ENCODE measurements around the gene TRAPPC2L.

Gene TRAPPC2L

DNA sequence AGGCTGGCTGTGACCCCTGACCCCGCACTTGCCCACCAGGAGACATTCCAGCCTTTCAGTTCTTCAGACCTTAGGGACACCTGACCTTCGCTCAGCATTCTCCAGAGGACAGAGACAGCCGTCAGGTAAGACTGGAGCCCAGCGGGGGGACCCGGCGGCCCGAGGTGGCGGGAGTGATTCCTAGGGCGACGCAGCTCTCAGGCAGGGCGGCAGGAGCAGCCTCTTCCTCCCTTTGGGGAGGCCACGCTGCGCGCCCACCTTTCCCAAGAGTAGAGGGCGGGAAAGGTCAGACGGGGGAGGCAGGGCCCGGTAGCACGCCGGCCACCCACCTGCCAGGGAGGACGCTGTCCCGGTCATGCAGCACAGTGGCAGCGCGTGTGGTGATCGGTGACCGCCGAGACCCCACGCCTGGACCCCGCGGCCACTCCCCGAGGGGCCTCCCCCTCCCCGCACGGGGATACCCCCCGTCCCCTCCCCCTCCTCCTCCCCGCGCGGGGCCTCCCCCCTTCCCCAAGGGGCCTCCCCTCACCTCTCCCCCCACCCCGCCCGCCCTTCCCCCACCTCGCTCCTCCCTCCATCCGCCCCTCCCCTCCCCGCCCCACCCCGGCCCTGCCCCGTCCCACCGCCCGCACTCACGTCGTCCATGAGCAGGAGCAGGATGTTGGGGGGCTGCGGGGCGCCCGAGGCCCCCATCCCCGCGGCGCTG lies 652 bp upstream of the TRAPPC2L start:
- DNase-seq, result peak; percentile 44
- Mint-ChIP-seq H3K27me3 (ENCODE audit: low read depth, poor library complexity) (no peaks in the 10 kb centered on the region), H3K27ac (no peak overlapping the region), H3K36me3 (ENCODE audit: low read depth) (peaks cover 14% of the 10 kb centered on the region), H3K4me1 (peaks cover 26% of the 10 kb centered on the region), H3K9me3 (no peaks in the 10 kb centered on the region), H3K4me3 (peak overlapping the region; percentile 79)
- TF ChIP-seq, protein P1, sequence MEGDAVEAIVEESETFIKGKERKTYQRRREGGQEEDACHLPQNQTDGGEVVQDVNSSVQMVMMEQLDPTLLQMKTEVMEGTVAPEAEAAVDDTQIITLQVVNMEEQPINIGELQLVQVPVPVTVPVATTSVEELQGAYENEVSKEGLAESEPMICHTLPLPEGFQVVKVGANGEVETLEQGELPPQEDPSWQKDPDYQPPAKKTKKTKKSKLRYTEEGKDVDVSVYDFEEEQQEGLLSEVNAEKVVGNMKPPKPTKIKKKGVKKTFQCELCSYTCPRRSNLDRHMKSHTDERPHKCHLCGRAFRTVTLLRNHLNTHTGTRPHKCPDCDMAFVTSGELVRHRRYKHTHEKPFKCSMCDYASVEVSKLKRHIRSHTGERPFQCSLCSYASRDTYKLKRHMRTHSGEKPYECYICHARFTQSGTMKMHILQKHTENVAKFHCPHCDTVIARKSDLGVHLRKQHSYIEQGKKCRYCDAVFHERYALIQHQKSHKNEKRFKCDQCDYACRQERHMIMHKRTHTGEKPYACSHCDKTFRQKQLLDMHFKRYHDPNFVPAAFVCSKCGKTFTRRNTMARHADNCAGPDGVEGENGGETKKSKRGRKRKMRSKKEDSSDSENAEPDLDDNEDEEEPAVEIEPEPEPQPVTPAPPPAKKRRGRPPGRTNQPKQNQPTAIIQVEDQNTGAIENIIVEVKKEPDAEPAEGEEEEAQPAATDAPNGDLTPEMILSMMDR (IDR thresholded peaks at IDR 0.05), result no peak

DNA sequence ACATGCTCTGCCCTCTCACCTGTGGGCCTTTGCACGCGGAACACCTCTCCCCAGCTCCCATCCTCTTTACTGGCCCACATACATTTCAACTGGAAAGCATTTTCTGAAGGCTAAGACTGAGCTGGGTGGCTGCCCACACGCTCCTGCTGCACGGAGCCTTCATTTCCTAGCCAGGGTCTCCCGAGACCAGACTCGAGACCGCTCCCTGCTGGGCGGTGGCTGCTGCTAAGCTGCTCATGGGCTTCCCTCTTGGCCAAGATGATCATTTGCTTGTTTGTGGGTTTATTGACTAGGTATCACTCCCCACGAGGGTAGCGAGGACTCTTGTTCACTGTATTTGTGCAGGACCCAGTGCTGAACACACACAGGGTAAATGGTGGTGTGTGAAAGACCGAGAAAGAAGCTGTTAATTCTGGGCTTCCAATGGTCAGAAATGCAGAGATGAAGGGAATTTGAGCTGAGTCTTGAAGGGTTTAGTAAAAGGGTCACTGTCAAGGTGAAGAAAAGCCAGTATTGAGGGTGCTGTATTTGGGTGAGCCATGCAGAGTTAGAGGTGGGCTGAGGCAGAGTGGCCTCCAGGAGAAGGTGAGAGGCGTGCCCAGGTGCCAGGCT lies 907 bp downstream of the TRAPPC2L start:
- peak; percentile 75 for DNase-seq
- no peaks in the 10 kb centered on the region for H3K36me3 Mint-ChIP-seq (ENCODE audit: low read depth)
- peak overlapping the region; percentile 100 for H3K4me3 Mint-ChIP-seq
- TF ChIP-seq, protein P1 (IDR thresholded peaks at IDR 0.05), result peak; percentile 60
- H3K27me3 Mint-ChIP-seq (ENCODE audit: low read depth, poor library complexity), result no peaks in the 10 kb centered on the region
- H3K4me1 Mint-ChIP-seq, result peaks cover 26% of the 10 kb centered on the region
- no peaks in the 10 kb centered on the region for H3K9me3 Mint-ChIP-seq
- H3K27ac Mint-ChIP-seq, result peak overlapping the region; percentile 97

DNA sequence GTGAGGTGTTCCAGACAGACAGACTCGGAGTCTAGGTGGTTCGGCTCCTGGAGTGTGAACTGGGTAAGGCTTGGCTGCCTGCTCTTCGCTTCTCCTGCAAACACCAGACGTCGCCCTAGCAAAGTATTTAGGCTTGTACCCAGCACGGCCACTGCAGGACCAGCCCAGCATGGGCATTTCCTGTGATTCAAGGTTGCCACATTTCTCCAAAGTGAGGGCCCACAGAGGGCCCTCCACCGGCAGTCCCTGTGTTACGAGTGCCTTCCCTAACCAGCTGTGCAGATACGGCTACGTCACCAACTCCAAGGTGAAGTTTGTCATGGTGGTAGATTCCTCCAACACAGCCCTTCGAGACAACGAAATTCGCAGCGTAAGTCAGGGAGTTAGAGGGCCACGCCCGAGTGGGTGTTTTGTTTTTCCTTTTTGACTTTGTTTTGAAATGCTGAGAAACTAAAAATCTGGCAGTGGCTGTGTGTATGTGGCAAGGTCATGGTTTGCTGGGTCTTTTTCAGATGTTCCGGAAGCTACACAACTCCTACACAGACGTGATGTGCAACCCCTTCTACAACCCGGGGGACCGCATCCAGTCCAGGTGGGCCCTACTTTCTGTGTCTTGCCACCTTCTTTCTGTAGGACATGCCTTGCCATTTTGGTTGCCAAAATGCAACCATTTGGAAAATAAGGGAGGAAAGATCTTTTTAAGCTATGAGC lies 2.6 kb downstream of the TRAPPC2L start:
- Mint-ChIP-seq H3K27me3 (ENCODE audit: low read depth, poor library complexity) (no peaks in the 10 kb centered on the region), H3K36me3 (ENCODE audit: low read depth) (no peaks in the 10 kb centered on the region), H3K4me3 (no peak overlapping the region), H3K9me3 (no peaks in the 10 kb centered on the region), H3K4me1 (peaks cover 26% of the 10 kb centered on the region), H3K27ac (no peak overlapping the region)
- DNase-seq, result no peak
- TF ChIP-seq, protein P1 (IDR thresholded peaks at IDR 0.05), result no peak

DNA sequence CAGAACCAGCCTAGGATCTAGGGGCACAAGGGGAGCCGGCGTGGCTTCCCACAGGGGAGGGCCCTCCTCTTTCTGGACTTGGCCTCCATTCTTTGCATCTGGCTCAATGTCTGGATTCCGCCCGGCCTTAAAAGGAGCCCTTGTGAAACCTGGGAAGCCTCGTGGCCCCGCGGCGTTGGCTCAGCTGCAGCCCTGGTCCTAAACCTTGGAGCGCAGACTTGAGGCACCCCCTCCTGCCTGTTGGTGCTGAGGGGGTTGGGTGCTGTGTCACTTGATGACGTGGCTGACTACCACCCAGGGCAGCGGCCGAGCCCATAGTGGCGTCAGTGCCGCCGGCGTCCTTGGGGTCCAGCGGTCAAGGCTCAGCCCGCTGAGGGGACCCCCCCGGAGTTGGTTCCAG lies 4.4 kb downstream of the TRAPPC2L start:
- TF ChIP-seq, protein P1 (IDR thresholded peaks at IDR 0.05), result no peak
- no peak for DNase-seq
- Mint-ChIP-seq H3K27me3 (ENCODE audit: low read depth, poor library complexity) (no peaks in the 10 kb centered on the region), H3K9me3 (no peaks in the 10 kb centered on the region), H3K4me3 (no peak overlapping the region), H3K4me1 (peaks cover 14% of the 10 kb centered on the region), H3K36me3 (ENCODE audit: low read depth) (no peaks in the 10 kb centered on the region), H3K27ac (no peak overlapping the region)

DNA sequence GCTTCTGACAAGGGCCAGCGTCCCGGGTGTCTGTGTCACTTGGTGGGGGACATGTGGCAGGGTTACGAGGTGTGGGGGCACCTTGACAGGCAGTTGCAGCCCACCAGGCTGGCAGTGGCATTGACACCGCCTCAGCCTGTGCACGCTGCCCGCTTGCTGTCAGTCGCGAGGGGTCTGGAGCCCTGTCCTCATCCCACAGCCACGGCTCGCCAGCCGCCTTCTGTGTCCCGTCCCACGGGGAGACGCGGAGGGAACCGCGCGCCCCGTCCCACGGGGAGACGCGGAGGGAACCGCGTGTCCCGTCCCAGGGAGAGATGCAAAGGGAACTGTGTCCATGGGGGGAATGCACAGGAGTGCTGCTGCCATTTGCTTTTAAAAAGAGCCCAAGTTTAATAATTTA lies 6.0 kb downstream of the TRAPPC2L start:
- no peak overlapping the region for H3K4me3 Mint-ChIP-seq
- TF ChIP-seq, protein P1 (IDR thresholded peaks at IDR 0.05), result no peak
- H3K4me1 Mint-ChIP-seq, result peaks cover 12% of the 10 kb centered on the region
- H3K36me3 Mint-ChIP-seq (ENCODE audit: low read depth), result no peaks in the 10 kb centered on the region
- H3K27me3 Mint-ChIP-seq (ENCODE audit: low read depth, poor library complexity), result peaks cover 3% of the 10 kb centered on the region
- no peak for DNase-seq
- no peak overlapping the region for H3K27ac Mint-ChIP-seq
- no peaks in the 10 kb centered on the region for H3K9me3 Mint-ChIP-seq
